Measurements from ENCODE around the gene TMEM11. TPM values are rescaled to one million over a fixed set of nuclear protein-coding genes. Genes with fewer than 3 reads are reported as not detected.
A peak's percentile ranks its signal among the peaks of the same experiment; 100 is the strongest.

Gene TMEM11
- total RNA-seq, 2 donors from 2014 or later = 28.6 to 44.8 TPM

DNA sequence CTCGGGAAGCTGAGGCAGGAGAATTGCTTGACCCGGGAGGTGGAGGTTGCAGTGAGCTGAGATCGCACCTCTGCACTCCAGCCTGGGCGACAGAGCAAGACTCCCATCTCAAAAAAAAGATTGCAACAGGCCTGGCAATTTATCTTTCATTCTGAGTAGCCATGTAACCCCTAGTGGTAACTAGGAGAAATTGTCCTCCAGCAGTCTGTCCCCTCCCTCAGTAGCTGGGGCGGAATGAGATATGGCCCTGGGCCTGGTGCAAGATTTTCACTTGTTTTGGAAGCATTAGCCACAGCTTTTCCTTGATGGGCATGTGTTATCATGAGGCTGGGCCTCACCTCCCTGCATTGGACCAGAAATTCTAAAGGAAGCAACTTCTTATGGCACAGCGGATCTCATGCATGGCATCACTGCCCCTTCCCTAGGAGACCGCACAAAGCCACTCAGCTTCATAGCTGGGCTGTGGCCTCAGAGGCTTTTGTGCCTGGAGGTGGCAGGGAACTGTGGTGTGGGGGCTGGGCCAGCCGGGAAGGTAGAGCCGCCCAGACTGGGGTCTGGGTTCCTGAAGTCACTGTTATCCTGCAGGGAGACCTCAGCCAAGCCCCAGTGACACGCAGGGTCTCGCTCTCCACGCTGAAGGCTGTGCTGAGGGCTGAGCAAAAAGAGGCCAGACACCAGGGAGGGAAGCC, 25.9 kb upstream of the TMEM11 start:
- Histone ChIP-seq H3K4me3 (no peak overlapping the region), H3K9ac (ENCODE audit: low read depth in 2 of 2, low read length in 2 of 2) (no peak overlapping the region), H3K27ac (no peak overlapping the region), H3K36me3 (no peaks in the 10 kb centered on the region), H3K9me3 (no peaks in the 10 kb centered on the region), H3K27me3 (no peaks in the 10 kb centered on the region), H3K4me1 (no peaks in the 10 kb centered on the region)
- TF ChIP-seq, protein P1, sequence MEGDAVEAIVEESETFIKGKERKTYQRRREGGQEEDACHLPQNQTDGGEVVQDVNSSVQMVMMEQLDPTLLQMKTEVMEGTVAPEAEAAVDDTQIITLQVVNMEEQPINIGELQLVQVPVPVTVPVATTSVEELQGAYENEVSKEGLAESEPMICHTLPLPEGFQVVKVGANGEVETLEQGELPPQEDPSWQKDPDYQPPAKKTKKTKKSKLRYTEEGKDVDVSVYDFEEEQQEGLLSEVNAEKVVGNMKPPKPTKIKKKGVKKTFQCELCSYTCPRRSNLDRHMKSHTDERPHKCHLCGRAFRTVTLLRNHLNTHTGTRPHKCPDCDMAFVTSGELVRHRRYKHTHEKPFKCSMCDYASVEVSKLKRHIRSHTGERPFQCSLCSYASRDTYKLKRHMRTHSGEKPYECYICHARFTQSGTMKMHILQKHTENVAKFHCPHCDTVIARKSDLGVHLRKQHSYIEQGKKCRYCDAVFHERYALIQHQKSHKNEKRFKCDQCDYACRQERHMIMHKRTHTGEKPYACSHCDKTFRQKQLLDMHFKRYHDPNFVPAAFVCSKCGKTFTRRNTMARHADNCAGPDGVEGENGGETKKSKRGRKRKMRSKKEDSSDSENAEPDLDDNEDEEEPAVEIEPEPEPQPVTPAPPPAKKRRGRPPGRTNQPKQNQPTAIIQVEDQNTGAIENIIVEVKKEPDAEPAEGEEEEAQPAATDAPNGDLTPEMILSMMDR (IDR thresholded peaks at IDR 0.05) = peak; percentile 30
- intact Hi-C loops (cut with DNase I) = loop anchor here (5.0 kb wide), 1 partner anchor 53 kb away; no protein-coding TSS in a partner anchor
- DNase-seq = no peak

GRCh38 chr17:21235921-21236320, 22.0 kb upstream of the TMEM11 start:
- H3K27ac ChIP-seq = no peak overlapping the region
- DNase-seq = no peak
- H3K9ac ChIP-seq (ENCODE audit: low read depth in 2 of 2, low read length in 2 of 2) = no peak overlapping the region
- no peaks in the 10 kb centered on the region for H3K27me3 ChIP-seq
- no peaks in the 10 kb centered on the region for H3K36me3 ChIP-seq
- H3K4me1 ChIP-seq = no peaks in the 10 kb centered on the region
- no peak overlapping the region for H3K4me3 ChIP-seq
- intact Hi-C loops (cut with DNase I) = loop anchor here (5.0 kb wide), 1 partner anchor 49 kb away; no protein-coding TSS in a partner anchor
- H3K9me3 ChIP-seq = no peaks in the 10 kb centered on the region
- TF ChIP-seq, protein P1 (IDR thresholded peaks at IDR 0.05) = no peak

DNA sequence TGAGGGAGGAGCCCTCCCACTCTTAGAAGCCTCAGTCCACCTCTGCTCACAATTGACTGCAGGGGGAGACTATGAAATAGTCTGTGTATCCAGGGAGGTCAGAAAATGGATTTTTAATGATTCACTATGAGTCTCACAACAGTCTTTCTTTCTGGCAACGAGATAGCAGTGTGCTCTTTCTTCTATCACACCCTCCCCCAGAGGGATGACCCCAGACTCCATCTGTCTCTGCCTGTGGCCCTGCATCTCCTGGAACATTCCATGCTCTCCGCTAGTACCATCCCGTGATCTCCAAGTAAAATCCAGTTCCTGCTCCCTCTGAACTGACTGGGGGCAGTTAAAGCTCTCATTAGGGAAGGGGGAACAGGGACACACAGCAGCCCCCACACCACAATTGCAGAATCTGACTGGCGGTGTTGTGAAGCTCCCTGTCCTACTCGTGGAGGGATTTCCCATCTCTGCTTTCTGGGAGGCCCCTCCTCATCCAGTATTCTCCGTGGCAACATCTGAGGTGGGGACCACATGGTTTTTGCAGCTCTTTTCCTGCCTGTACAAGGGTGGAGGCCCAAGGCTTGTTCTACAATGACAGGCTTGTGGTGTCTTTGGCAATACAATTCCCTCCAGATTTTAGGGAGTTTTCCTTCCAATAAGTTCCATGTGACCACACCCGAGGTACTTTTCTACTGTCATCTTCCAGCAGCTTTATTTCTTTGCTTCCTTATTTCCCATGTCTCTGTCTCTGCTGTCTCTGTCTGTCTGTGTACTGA, 19.8 kb upstream of the TMEM11 start:
- no peaks in the 10 kb centered on the region for H3K4me1 ChIP-seq
- DNase-seq = no peak
- no peaks in the 10 kb centered on the region for H3K9me3 ChIP-seq
- H3K4me3 ChIP-seq = no peak overlapping the region
- no peak overlapping the region for H3K27ac ChIP-seq
- intact Hi-C loops (cut with DNase I) = no loop called here
- H3K27me3 ChIP-seq = no peaks in the 10 kb centered on the region
- TF ChIP-seq, protein P1 (IDR thresholded peaks at IDR 0.05) = no peak
- H3K9ac ChIP-seq (ENCODE audit: low read depth in 2 of 2, low read length in 2 of 2) = no peak overlapping the region
- no peaks in the 10 kb centered on the region for H3K36me3 ChIP-seq

- Histone ChIP-seq H3K4me1 (no peaks in the 10 kb centered on the region), H3K9me3 (no peaks in the 10 kb centered on the region), H3K9ac (ENCODE audit: low read depth in 2 of 2, low read length in 2 of 2) (no peak overlapping the region), H3K4me3 (no peak overlapping the region), H3K36me3 (no peaks in the 10 kb centered on the region), H3K27ac (no peak overlapping the region), H3K27me3 (no peaks in the 10 kb centered on the region)
- intact Hi-C loops (cut with DNase I) = no loop called here
- no peak for DNase-seq
- TF ChIP-seq, protein P1 (IDR thresholded peaks at IDR 0.05) = no peak
These were observed 18.2 kb upstream of the TMEM11 start for GRCh38 chr17:21232033-21232749.

DNA sequence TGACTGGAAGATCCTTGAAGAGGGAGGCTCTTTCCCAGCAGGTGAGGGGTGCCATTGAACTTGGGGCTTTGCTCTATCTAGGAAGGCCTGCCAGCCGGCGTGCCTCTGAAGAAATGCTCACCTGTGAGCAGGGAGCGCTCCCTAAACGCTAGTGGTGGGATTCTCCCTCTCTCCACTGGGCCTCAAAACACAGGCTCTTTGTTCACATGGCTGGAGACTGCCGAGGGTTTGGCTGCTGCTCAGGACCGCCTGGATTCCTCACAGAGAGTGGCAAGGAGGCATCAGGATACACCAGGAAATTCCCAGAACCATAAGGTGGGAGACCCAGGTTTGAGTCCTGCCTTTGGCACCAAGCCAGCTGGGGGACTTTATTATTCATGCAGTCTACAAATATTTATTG, 17.6 kb upstream of the TMEM11 start:
- intact Hi-C loops (cut with DNase I) = no loop called here
- Histone ChIP-seq H3K4me1 (no peaks in the 10 kb centered on the region), H3K27ac (no peak overlapping the region), H3K9ac (ENCODE audit: low read depth in 2 of 2, low read length in 2 of 2) (no peak overlapping the region), H3K27me3 (no peaks in the 10 kb centered on the region), H3K9me3 (no peaks in the 10 kb centered on the region), H3K4me3 (no peak overlapping the region), H3K36me3 (no peaks in the 10 kb centered on the region)
- TF ChIP-seq, protein P1 (IDR thresholded peaks at IDR 0.05) = no peak
- no peak for DNase-seq
